Left colon (tissue), 2 donors: Measurements from ENCODE around the gene PARD3B. TPM values are rescaled to one million over a fixed set of nuclear protein-coding genes. Genes with fewer than 3 reads are reported as not detected.

Experiments used
- ATAC-seq: fragments of 200-7000 bp; cut with Tn5 transposase; one replicate; pipeline ENCODE4 v1.9.1; 2020; ENCODE audit warnings: mild to moderate bottlenecking, moderate library complexity
- DNase-seq, 2 donors: peaks; one replicate each; pipeline ENCODE4 v3.0.0-alpha.2; 2020
- intact Hi-C, 2 donors: fragments of 100-400 bp; cut with DNase I in 1 of 2; cut with micrococcal nuclease in 1 of 2; formaldehyde crosslinking; loops; one replicate each; pipeline versions ENCODE4 v1.11.2 to v1.14.0; 2022; cut with DNase I, micrococcal nuclease
- total RNA-seq, 2 donors: library from RNA; stranded (reverse); fragmentation: NEBNext Ultra II Directional; extraction: Animal tissue kit (Norgen Biotek cat#: 25700); gene quantifications; one replicate each; pipeline ENCODE4 v1.2.1, GENCODE V29; 2021
- donor health status: DM: no; HTN: no; CAD: no.
- donor health status: DM: yes; HTN: yes; CAD: no.

PARD3B gene
- total RNA-seq, 2 donors from 2014 or later = 28.3 to 30.5 TPM

- intact Hi-C loops = no loop called here
- no peak for ATAC-seq
Observed at GRCh38 chr2:205276116-205276777, 731.0 kb downstream of the PARD3B start.

GRCh38 chr2:205280596-205281236 lies 735.4 kb downstream of the PARD3B start:
- DNase-seq (no peak), ATAC-seq (no peak)
- intact Hi-C loops = no loop called here

More at GRCh38 chr2:205276116-205276777, 731.0 kb downstream of the PARD3B start:
- no peak for DNase-seq

- intact Hi-C loops = no loop called here
- ATAC-seq (no peak), DNase-seq (no peak)
Observed at GRCh38 chr2:205283736-205284270, 738.5 kb downstream of the PARD3B start.

- ATAC-seq = no peak
- no peak for DNase-seq
- intact Hi-C loops = no loop called here
Observed at GRCh38 chr2:205284334-205284733, 739.1 kb downstream of the PARD3B start.

- DNase-seq (no peak), ATAC-seq (no peak)
- intact Hi-C loops = no loop called here
Observed at GRCh38 chr2:205287316-205287715, 742.0 kb downstream of the PARD3B start.

GRCh38 chr2:205288686-205289085 lies 743.4 kb downstream of the PARD3B start:
- DNase-seq (no peak), ATAC-seq (no peak)
- intact Hi-C loops = no loop called here

- ATAC-seq = no peak
- DNase-seq = no peak
- intact Hi-C loops = no loop called here
Observed at GRCh38 chr2:205290299-205290698, 745.0 kb downstream of the PARD3B start.

GRCh38 chr2:205292665-205293295 lies 747.5 kb downstream of the PARD3B start:
- no peak for DNase-seq
- ATAC-seq = no peak
- intact Hi-C loops = no loop called here

GRCh38 chr2:205293559-205293958 lies 748.3 kb downstream of the PARD3B start:
- DNase-seq = no peak
- intact Hi-C loops = no loop called here
- ATAC-seq = no peak

GRCh38 chr2:205296959-205297358 lies 751.7 kb downstream of the PARD3B start:
- intact Hi-C loops = no loop called here
- DNase-seq (no peak), ATAC-seq (no peak)

GRCh38 chr2:205297368-205297767 lies 752.1 kb downstream of the PARD3B start:
- no peak for ATAC-seq
- DNase-seq = no peak
- intact Hi-C loops = no loop called here

- intact Hi-C loops = no loop called here
- DNase-seq (no peak), ATAC-seq (no peak)
Observed at GRCh38 chr2:205297846-205298245, 752.6 kb downstream of the PARD3B start.

- DNase-seq (no peak), ATAC-seq (no peak)
- intact Hi-C loops = no loop called here
Observed at GRCh38 chr2:205311201-205311600, 765.9 kb downstream of the PARD3B start.

GRCh38 chr2:205321231-205321630 lies 776.0 kb downstream of the PARD3B start:
- ATAC-seq (no peak), DNase-seq (no peak)
- intact Hi-C loops = no loop called here

- intact Hi-C loops = no loop called here
- no peak for DNase-seq
- ATAC-seq = no peak
Observed at GRCh38 chr2:205323929-205324328, 778.7 kb downstream of the PARD3B start.

GRCh38 chr2:205324355-205324754 lies 779.1 kb downstream of the PARD3B start:
- intact Hi-C loops = no loop called here
- DNase-seq (no peak), ATAC-seq (no peak)

- no peak for DNase-seq
- no peak for ATAC-seq
- intact Hi-C loops = no loop called here
Observed at GRCh38 chr2:205333351-205333750, 788.1 kb downstream of the PARD3B start.

GRCh38 chr2:205337274-205337673 lies 792.0 kb downstream of the PARD3B start:
- DNase-seq = no peak
- intact Hi-C loops = no loop called here
- no peak for ATAC-seq

- DNase-seq (no peak), ATAC-seq (no peak)
- intact Hi-C loops = no loop called here
Observed at GRCh38 chr2:205338156-205338555, 792.9 kb downstream of the PARD3B start.

- intact Hi-C loops = no loop called here
- no peak for ATAC-seq
- DNase-seq = no peak
Observed at GRCh38 chr2:205343103-205343502, 797.8 kb downstream of the PARD3B start.
